Measurements from ENCODE around the gene N4BP2L2. TPM values are rescaled to one million over a fixed set of nuclear protein-coding genes. Genes with fewer than 3 reads are reported as not detected.

N4BP2L2 gene
- total and polyA plus RNA-seq, 9 of the 15 experiments (the other 6 are each of a cell fraction or from before 2014, with no cell fraction given): 33.9 to 76.4 (median 48.7) TPM

- H3K27me3 ChIP-seq (ENCODE audit: control insufficient read depth in 2 of 2, insufficient read depth in 2 of 2, low read length in 2 of 2): no peaks in the 10 kb centered on the region
- H4K20me1 ChIP-seq (replicated peaks; ENCODE audit: control insufficient read depth, insufficient read depth, low read length): no peaks in the 10 kb centered on the region
- no peak overlapping the region for H3K9ac ChIP-seq (ENCODE audit: insufficient read depth in 1 of 2, low read depth in 2 of 2, low read length in 2 of 2)
- no peak for ATAC-seq
- TF ChIP-seq ZBTB17 (CRISPR knock-in tag; IDR thresholded peaks at IDR 0.05) (no peak), CREB1 (IDR thresholded peaks at IDR 0.05) (no peak), CREB1 (CRISPR knock-in tag; IDR thresholded peaks at IDR 0.05) (no peak), POLR3A (IDR thresholded peaks at IDR 0.05; ENCODE audit: borderline replicate concordance, extremely low read depth, insufficient read depth, insufficient read length) (no peak), OTX1 (CRISPR knock-in tag; IDR thresholded peaks at IDR 0.05) (no peak), U2AF1 (optimal IDR thresholded peaks at IDR 0.05; ENCODE audit: low read depth, low read length) (no peak), MCM5 (IDR thresholded peaks at IDR 0.05; ENCODE audit: low read depth) (no peak), LEF1 (IDR thresholded peaks at IDR 0.05) (no peak), FOXK2 (conservative IDR thresholded peaks at IDR 0.05 in 1 of 2, IDR thresholded peaks at IDR 0.05 in 1 of 2; ENCODE audit: low read depth in 2 of 2) (no peak), ELF4 (CRISPR knock-in tag; IDR thresholded peaks at IDR 0.05) (no peak), ATF1 (CRISPR knock-in tag; IDR thresholded peaks at IDR 0.05) (no peak), ATF1 (tag; IDR thresholded peaks at IDR 0.05) (no peak), ZFP1 (CRISPR knock-in tag; IDR thresholded peaks at IDR 0.05) (no peak), U2AF2 (optimal IDR thresholded peaks at IDR 0.05; ENCODE audit: low read depth, low read length) (no peak), RHOXF2B (CRISPR knock-in tag; conservative IDR thresholded peaks at IDR 0.05) (no peak), THAP7 (CRISPR knock-in tag; IDR thresholded peaks at IDR 0.05) (no peak), ARID1B (IDR thresholded peaks at IDR 0.05) (no peak), NR2C1 (IDR thresholded peaks at IDR 0.05) (no peak), NR2C1 (tag; IDR thresholded peaks at IDR 0.05) (no peak), HDAC6 (IDR thresholded peaks at IDR 0.05; ENCODE audit: low read depth, low read length) (no peak)
- no peak overlapping the region for H3K4me3 ChIP-seq
- DNase-seq (ENCODE audit: extremely low read depth in 1 of 4, low spot score in 3 of 4): no peak
- no peak for FAIRE-seq
- ChIA-PET POLR2A (no interaction called here), CTCF (ENCODE audit: low intra/inter-chr PET ratio) (no interaction called here)
- H3K4me2 ChIP-seq (ENCODE audit: insufficient read depth, low read length): no peak overlapping the region
- H2AFZ ChIP-seq (ENCODE audit: low read depth, low read length): no peak overlapping the region
- no peaks in the 10 kb centered on the region for H3K9me1 ChIP-seq (ENCODE audit: control insufficient read depth, insufficient read depth, low read length)
- intact Hi-C loops (cut with micrococcal nuclease): no loop called here
- H3K79me2 ChIP-seq (ENCODE audit: control insufficient read depth, insufficient read depth, low read length): no peaks in the 10 kb centered on the region
- no peaks in the 10 kb centered on the region for H3K9me3 ChIP-seq (replicated peaks; ENCODE audit: control insufficient read depth, insufficient read depth, low read depth, low read length)
- no TSS peak for BruUV-seq (replicated peaks)
- H3K36me3 ChIP-seq (ENCODE audit: control insufficient read depth, insufficient read depth, low read length): peaks cover 25% of the 10 kb centered on the region; the same call in 2 of the 3 replicates
- no peak overlapping the region for H3K27ac ChIP-seq (ENCODE audit: extremely low read depth, low read depth, low read length)
- in situ Hi-C loops (cut with MboI): no loop called here
- H3K4me1 ChIP-seq (replicated peaks in 1 of 2; ENCODE audit: control insufficient read depth in 2 of 2, insufficient read depth in 2 of 2, low read length in 2 of 2): no peaks in the 10 kb centered on the region
Observed at GRCh38 chr13:32385410-32385809, 153.2 kb downstream of the N4BP2L2 start.
